Endodermal cell (in vitro differentiated cells): ENCODE data around the gene SRSF1. TPM values are rescaled to one million over a fixed set of nuclear protein-coding genes. Genes with fewer than 3 reads are reported as not detected.
A peak's percentile ranks its signal among the peaks of the same experiment; 100 is the strongest.
"Not testable (repeated sequence)": the region's sequence is repeated elsewhere in the genome, so short reads cannot be mapped to it uniquely, and the experiment has no call there.

Source experiments
- DNase-seq: peaks from one replicate; pipeline ENCODE4 v3.0.0-alpha.2; 2017
- H3K27ac ChIP-seq: 2 replicates; pipeline ENCODE4 v1.5.1; 2013; ENCODE audit warnings: mild to moderate bottlenecking, low read depth, low read length, moderate library complexity
- H3K27me3 ChIP-seq: 2 replicates; pipeline ENCODE4 v1.6.1; 2013; ENCODE audit warnings: mild to moderate bottlenecking, low read length, moderate library complexity; ENCODE audit not compliant: insufficient read depth, control insufficient read depth, poor library complexity, severe bottlenecking
- H3K36me3 ChIP-seq: 2 replicates; pipeline ENCODE4 v1.7.0; 2013; ENCODE audit warnings: mild to moderate bottlenecking, low read length, moderate library complexity; ENCODE audit not compliant: control insufficient read depth, insufficient read depth
- H3K4me1 ChIP-seq: one replicate; pipeline ENCODE4 v1.7.0; 2013; ENCODE audit warnings: low read length; ENCODE audit not compliant: control insufficient read depth, insufficient read depth
- H3K4me3 ChIP-seq: 2 replicates; pipeline ENCODE4 v1.5.1; 2013; ENCODE audit warnings: mild to moderate bottlenecking, low read length, moderate library complexity
- H3K9ac ChIP-seq: 2 replicates; pipeline ENCODE4 v1.6.1; 2013; ENCODE audit warnings: mild to moderate bottlenecking, low read length, moderate library complexity; ENCODE audit not compliant: poor library complexity, severe bottlenecking; ENCODE audit errors: extremely low read depth
- H3K9me3 ChIP-seq: 2 replicates; pipeline ENCODE4 v1.6.1; 2013; ENCODE audit warnings: mild to moderate bottlenecking, low read length, moderate library complexity; ENCODE audit not compliant: control insufficient read depth
- H3K27ac Mint-ChIP-seq: 2 replicates; pipeline ENCODE4 v1.8.0; 2020; ENCODE audit warnings: mixed read lengths
- H3K27me3 Mint-ChIP-seq: 2 replicates; pipeline ENCODE4 v1.8.0; 2021; ENCODE audit warnings: mild to moderate bottlenecking, mixed read lengths; ENCODE audit not compliant: insufficient read depth
- H3K36me3 Mint-ChIP-seq: 2 replicates; pipeline ENCODE4 v1.8.0; 2020; ENCODE audit warnings: low read depth, mixed read lengths
- H3K4me1 Mint-ChIP-seq: 2 replicates; pipeline ENCODE4 v1.8.0; 2020; ENCODE audit warnings: mixed read lengths
- H3K4me3 Mint-ChIP-seq: 2 replicates; pipeline ENCODE4 v1.8.0; 2020; ENCODE audit warnings: mild to moderate bottlenecking, moderate library complexity, mixed read lengths
- H3K9me3 Mint-ChIP-seq: 2 replicates; pipeline ENCODE4 v1.8.0; 2020; ENCODE audit warnings: mild to moderate bottlenecking, mixed read lengths
- CTCF ChIP-seq: fragments of 200-600 bp; sonication (generic); conservative IDR thresholded peaks from 2 replicates; pipeline ENCODE4 v1.5.0; 2021; ENCODE audit warnings: antibody characterized with exemption, mild to moderate bottlenecking
- WGBS, 2 experiments: methylation state at CpG; one replicate each; pipeline versions ENCODE4 v1.1.5 to v1.1.7; 2013; ENCODE audit warnings: missing lambda C conversion rate in 2 of 2, mixed read lengths in 1 of 2; ENCODE audit not compliant: insufficient coverage in 1 of 2, insufficient read length in 1 of 2; 5-methylcytosine and 5-hydroxymethylcytosine counted together
- total RNA-seq, 2 donors: library from RNA; stranded (reverse); fragmentation: NEBNext Ultra II Directional in 1 of 2; extraction: Animal tissue kit (Norgen Biotek cat#: 25700) in 1 of 2; gene quantifications; 2 replicates in 1 of 2; 3 replicates in 1 of 2; pipeline ENCODE4 v1.2.1, GENCODE V29; 2021

Gene SRSF1
- total RNA-seq, 2 donors from 2014 or later: 339 to 361 TPM

GRCh38 chr17:57959929-57960328 lies 47.1 kb downstream of the SRSF1 start:
- Histone ChIP-seq H3K4me1 (peaks cover 12% of the 10 kb centered on the region), H3K27ac (no peak overlapping the region), H3K36me3 (no peaks in the 10 kb centered on the region), H3K9me3 (no peaks in the 10 kb centered on the region), H3K9ac (no peak overlapping the region), H3K4me3 (no peak overlapping the region), H3K27me3 (peaks cover 15% of the 10 kb centered on the region)
- Mint-ChIP-seq H3K36me3 (no peaks in the 10 kb centered on the region), H3K27me3 (peaks cover 44% of the 10 kb centered on the region), H3K4me3 (no peak overlapping the region), H3K9me3 (no peaks in the 10 kb centered on the region), H3K4me1 (peaks cover 33% of the 10 kb centered on the region), H3K27ac (no peak overlapping the region)
- 86 to 100% methylated on average over 3 to 6 of the region's 6 CpGs for WGBS, 2 experiments
- TF ChIP-seq CTCF: no peak
- DNase-seq: peak; percentile 44

- not testable (repeated sequence) for H3K27ac Mint-ChIP-seq, H3K9ac ChIP-seq, H3K4me3 Mint-ChIP-seq, H3K36me3 Mint-ChIP-seq, H3K9me3 ChIP-seq, H3K9me3 Mint-ChIP-seq, H3K36me3 ChIP-seq, H3K27ac ChIP-seq, DNase-seq, H3K4me3 ChIP-seq
- H3K27me3 Mint-ChIP-seq: peaks cover 50% of the 10 kb centered on the region
- Histone ChIP-seq H3K4me1 (peaks cover 15% of the 10 kb centered on the region), H3K27me3 (peaks cover 15% of the 10 kb centered on the region)
- WGBS, 2 experiments: 85 to 96% methylated on average over 9 to 13 of the region's 15 CpGs
- H3K4me1 Mint-ChIP-seq: peaks cover 40% of the 10 kb centered on the region
These were observed 48.7 kb downstream of the SRSF1 start for GRCh38 chr17:57958391-57958790.

GRCh38 chr17:57957886-57958285 lies 49.2 kb downstream of the SRSF1 start:
- no peak overlapping the region for H3K4me3 ChIP-seq
- H3K4me3 Mint-ChIP-seq: no peak overlapping the region
- WGBS, 2 experiments: 50 to 88% methylated on average over 1 to 3 of the region's 3 CpGs
- peaks cover 15% of the 10 kb centered on the region for H3K27me3 ChIP-seq
- no peak for TF ChIP-seq CTCF
- H3K27ac ChIP-seq: no peak overlapping the region
- peaks cover 15% of the 10 kb centered on the region for H3K4me1 ChIP-seq
- peaks cover 54% of the 10 kb centered on the region for H3K27me3 Mint-ChIP-seq
- no peak overlapping the region for H3K9ac ChIP-seq
- H3K4me1 Mint-ChIP-seq: peaks cover 43% of the 10 kb centered on the region
- DNase-seq: peak; percentile 51
- no peaks in the 10 kb centered on the region for H3K36me3 Mint-ChIP-seq
- no peak overlapping the region for H3K27ac Mint-ChIP-seq
- H3K9me3 ChIP-seq: no peaks in the 10 kb centered on the region
- no peaks in the 10 kb centered on the region for H3K36me3 ChIP-seq
- H3K9me3 Mint-ChIP-seq: no peaks in the 10 kb centered on the region
